ENCODE measurements around the gene CHCHD6. TPM values are rescaled to one million over a fixed set of nuclear protein-coding genes. Genes with fewer than 3 reads are reported as not detected.

CHCHD6 gene
- total and polyA plus RNA-seq, 8 donors = 5.0 to 10.9 (median 6.0) TPM

- 63 to 69% methylated on average over 2 of the region's 2 CpGs for WGBS, 2 donors
- no peak for DNase-seq
- no peaks in the 10 kb centered on the region for H3K27me3 ChIP-seq
- H3K4me3 ChIP-seq = no peak overlapping the region
- TF ChIP-seq, protein P1, sequence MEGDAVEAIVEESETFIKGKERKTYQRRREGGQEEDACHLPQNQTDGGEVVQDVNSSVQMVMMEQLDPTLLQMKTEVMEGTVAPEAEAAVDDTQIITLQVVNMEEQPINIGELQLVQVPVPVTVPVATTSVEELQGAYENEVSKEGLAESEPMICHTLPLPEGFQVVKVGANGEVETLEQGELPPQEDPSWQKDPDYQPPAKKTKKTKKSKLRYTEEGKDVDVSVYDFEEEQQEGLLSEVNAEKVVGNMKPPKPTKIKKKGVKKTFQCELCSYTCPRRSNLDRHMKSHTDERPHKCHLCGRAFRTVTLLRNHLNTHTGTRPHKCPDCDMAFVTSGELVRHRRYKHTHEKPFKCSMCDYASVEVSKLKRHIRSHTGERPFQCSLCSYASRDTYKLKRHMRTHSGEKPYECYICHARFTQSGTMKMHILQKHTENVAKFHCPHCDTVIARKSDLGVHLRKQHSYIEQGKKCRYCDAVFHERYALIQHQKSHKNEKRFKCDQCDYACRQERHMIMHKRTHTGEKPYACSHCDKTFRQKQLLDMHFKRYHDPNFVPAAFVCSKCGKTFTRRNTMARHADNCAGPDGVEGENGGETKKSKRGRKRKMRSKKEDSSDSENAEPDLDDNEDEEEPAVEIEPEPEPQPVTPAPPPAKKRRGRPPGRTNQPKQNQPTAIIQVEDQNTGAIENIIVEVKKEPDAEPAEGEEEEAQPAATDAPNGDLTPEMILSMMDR (IDR thresholded peaks at IDR 0.05) = no peak
- FAIRE-seq = no peak
- no peaks in the 10 kb centered on the region for H3K9me3 ChIP-seq
- intact Hi-C loops (cut with DNase I) = no loop called here
- no peaks in the 10 kb centered on the region for H3K36me3 ChIP-seq
- ATAC-seq = no peak
- H3K27ac ChIP-seq = no peak overlapping the region
- no peaks in the 10 kb centered on the region for H3K4me1 ChIP-seq
Observed at GRCh38 chr3:126685493-126685892, 18.5 kb upstream of the CHCHD6 start.

DNA sequence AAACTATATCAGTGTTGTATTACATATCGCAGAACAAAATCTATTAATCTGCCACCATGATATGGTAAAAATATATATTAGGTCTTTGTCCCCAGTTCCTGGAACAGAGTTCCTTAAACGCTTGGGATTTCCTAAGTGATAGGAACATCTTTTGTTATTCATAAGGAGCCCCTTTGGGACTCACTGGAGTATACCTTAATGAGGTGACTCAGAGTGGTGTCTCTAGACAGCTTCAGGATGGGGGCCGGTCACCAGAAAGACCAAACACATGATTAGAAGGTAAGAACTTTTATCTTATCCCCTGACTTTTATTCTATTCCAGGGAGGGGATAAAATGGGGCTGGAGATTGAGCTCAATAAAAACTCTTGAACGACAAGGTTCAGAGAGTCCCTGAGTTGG is 12.3 kb upstream of the CHCHD6 start:
- H3K27me3 ChIP-seq = peaks cover 0 to 3% (median 0%) of the 10 kb centered on the region in 4 donors
- no peak overlapping the region for H3K4me3 ChIP-seq
- no peaks in the 10 kb centered on the region for H3K4me1 ChIP-seq
- WGBS, 2 donors = 68 to 78% methylated on average over 4 of the region's 4 CpGs
- DNase-seq (no peak), ATAC-seq (no peak), FAIRE-seq (no peak)
- H3K27ac ChIP-seq = no peak overlapping the region
- H3K36me3 ChIP-seq = no peaks in the 10 kb centered on the region
- TF ChIP-seq, protein P1 (IDR thresholded peaks at IDR 0.05) = no peak
- H3K9me3 ChIP-seq = no peaks in the 10 kb centered on the region
- intact Hi-C loops (cut with DNase I) = no loop called here

GRCh38 chr3:126692858-126693257 is 11.2 kb upstream of the CHCHD6 start:
- no peaks in the 10 kb centered on the region for H3K4me1 ChIP-seq
- intact Hi-C loops (cut with DNase I) = no loop called here
- no peaks in the 10 kb centered on the region for H3K36me3 ChIP-seq
- 31 to 44% methylated on average over 5 of the region's 5 CpGs for WGBS, 2 donors
- H3K9me3 ChIP-seq = no peaks in the 10 kb centered on the region
- FAIRE-seq (no peak), ATAC-seq (no peak), DNase-seq (no peak)
- no peak overlapping the region for H3K4me3 ChIP-seq
- TF ChIP-seq, protein P1 (IDR thresholded peaks at IDR 0.05) = no peak
- H3K27me3 ChIP-seq = peaks cover 0 to 3% (median 0%) of the 10 kb centered on the region in 4 donors
- no peak overlapping the region for H3K27ac ChIP-seq

- no peaks in the 10 kb centered on the region for H3K9me3 ChIP-seq
- no peak overlapping the region for H3K27ac ChIP-seq
- FAIRE-seq (no peak), ATAC-seq (no peak), DNase-seq (no peak)
- H3K36me3 ChIP-seq = no peaks in the 10 kb centered on the region
- peaks cover 0 to 3% (median 0%) of the 10 kb centered on the region in 4 donors for H3K27me3 ChIP-seq
- 41 to 59% methylated on average over 3 of the region's 3 CpGs for WGBS, 2 donors
- H3K4me1 ChIP-seq = no peaks in the 10 kb centered on the region
- TF ChIP-seq, protein P1 (IDR thresholded peaks at IDR 0.05) = no peak
- intact Hi-C loops (cut with DNase I) = no loop called here
- no peak overlapping the region for H3K4me3 ChIP-seq
Observed at GRCh38 chr3:126693921-126694320, 10.1 kb upstream of the CHCHD6 start.

DNA sequence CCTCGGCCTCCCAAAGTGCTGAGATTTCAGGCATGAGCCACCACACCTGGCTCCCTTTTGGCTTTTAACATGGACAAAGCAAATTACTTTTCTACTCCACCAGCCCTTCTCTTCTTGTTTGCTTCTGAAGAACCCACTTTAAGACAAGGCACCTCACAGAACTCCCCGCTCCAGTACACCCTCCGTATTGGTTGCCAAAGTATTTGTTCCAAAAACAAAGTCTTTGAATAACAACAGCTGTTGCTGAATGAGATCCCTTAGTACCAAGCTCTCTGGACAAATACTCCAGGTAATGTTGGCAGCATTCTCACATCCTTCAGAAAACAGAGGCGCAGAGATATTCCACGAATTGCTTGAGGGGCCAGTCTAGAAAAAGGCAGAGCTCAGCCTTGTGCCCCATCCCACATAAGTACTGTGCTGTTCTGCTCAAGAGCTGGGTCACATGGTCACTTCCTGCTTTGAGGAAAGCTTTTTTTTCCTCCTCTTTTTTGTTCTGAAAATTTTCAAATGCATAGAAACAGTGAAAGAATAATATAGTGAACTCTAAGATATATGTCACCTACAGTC is 7.3 kb upstream of the CHCHD6 start:
- H3K36me3 ChIP-seq = no peaks in the 10 kb centered on the region
- TF ChIP-seq, protein P1 (IDR thresholded peaks at IDR 0.05) = no peak
- intact Hi-C loops (cut with DNase I) = no loop called here
- H3K9me3 ChIP-seq = no peaks in the 10 kb centered on the region
- H3K27me3 ChIP-seq = peaks cover 0 to 3% (median 0%) of the 10 kb centered on the region in 4 donors
- H3K4me1 ChIP-seq = no peaks in the 10 kb centered on the region
- FAIRE-seq (no peak), ATAC-seq (no peak), DNase-seq (no peak)
- WGBS, 2 donors = 67 to 75% methylated on average over 5 of the region's 5 CpGs
- no peak overlapping the region for H3K4me3 ChIP-seq
- no peak overlapping the region for H3K27ac ChIP-seq

All from pancreas (tissue), 10 donors.